HCT116 (cell line): ENCODE measurements around the gene GPR3. TPM values are rescaled to one million over a fixed set of nuclear protein-coding genes. Genes with fewer than 3 reads are reported as not detected.

Experiments
- ATAC-seq: fragments of 200-7000 bp; cut with Tn5 transposase; 2 replicates; pipeline ENCODE4 v1.9.1; 2020; ENCODE audit warnings: mild to moderate bottlenecking, moderate library complexity
- BruUV-seq: library from RNA; stranded (reverse); fragments of 400-500 nt; replicated peaks from 2 replicates; lab custom pipeline; 2021; lab: Mats Ljungman, UMichigan
- CTCF ChIA-PET: fragments of 300-600 bp; sonication (Branson Sonifier 250); formaldehyde crosslinking; loops from one replicate; lab custom pipeline; 2021; ENCODE audit warnings: antibody characterized with exemption; lab: Charles Lee
- POLR2A ChIA-PET: fragments of 300-600, 350-600 bp; sonication (Branson Sonifier 250); formaldehyde crosslinking; loops from one replicate; lab custom pipeline; 2021; ENCODE audit warnings: antibody characterized with exemption; lab: Charles Lee
- RAD21 ChIA-PET, 2 experiments: fragments of 300-600 bp; sonication (Branson Sonifier 250); formaldehyde crosslinking; loops; one replicate each; lab custom pipeline; 2023; ENCODE audit warnings: low total read pairs in 2 of 2; ENCODE audit not compliant: uncharacterized antibody in 2 of 2, unreplicated experiment in 2 of 2, low non-redundant PET in 1 of 2; lab: Charles Lee
- DNase-seq: peaks from one replicate; pipeline ENCODE4 v3.0.0-alpha.2; 2010; ENCODE audit warnings: low read depth, low spot score
- H2AFZ ChIP-seq: fragments of 200-600 bp; shearing (Covaris generic), sonication (generic); 2 replicates; pipeline ENCODE4 v1.6.1; 2017; ENCODE audit warnings: low read depth, mixed run types, mixed read lengths, antibody characterized with exemption, low read length; ENCODE audit not compliant: poor library complexity, severe bottlenecking
- H3K27ac ChIP-seq: 2 replicates; pipeline ENCODE4 v1.5.1; 2012; ENCODE audit warnings: low read depth, low read length
- H3K27me3 ChIP-seq: fragments of 200-600 bp; sonication (generic); 2 replicates; pipeline ENCODE4 v1.6.1; 2016; ENCODE audit warnings: mixed run types, low read length, mixed read lengths; ENCODE audit not compliant: insufficient read depth
- H3K36me3 ChIP-seq, 2 experiments: fragments of 200-500 bp in 1 of 2; fragments of 200-600 bp in 1 of 2; sonication (Bioruptor generic) in 1 of 2; sonication (generic) in 1 of 2; 2 replicates each; pipeline versions ENCODE4 v1.5.1 to v1.6.1; 2014 to 2016; ENCODE audit warnings: low read length in 2 of 2, inconsistent platforms in 1 of 2, mixed read lengths in 1 of 2, mixed run types in 1 of 2; ENCODE audit not compliant: insufficient read depth in 2 of 2, control insufficient read depth in 1 of 2
- H3K4me1 ChIP-seq, 2 experiments: fragments of 200-600 bp in 1 of 2; sonication (generic) in 1 of 2; 2 replicates each; pipeline versions ENCODE4 v1.5.1 to v1.6.1; 2012 to 2017; ENCODE audit warnings: low read length in 2 of 2, inconsistent platforms in 1 of 2, mild to moderate bottlenecking in 1 of 2, mixed read lengths in 1 of 2, mixed run types in 1 of 2, moderate library complexity in 1 of 2; ENCODE audit not compliant: insufficient read depth in 2 of 2, control insufficient read depth in 1 of 2
- H3K4me2 ChIP-seq: fragments of 200-600 bp; sonication (generic); 2 replicates; pipeline ENCODE4 v1.6.1; 2017; ENCODE audit warnings: mixed run types, low read length, mixed read lengths
- H3K4me3 ChIP-seq, 2 experiments: fragments of 200-600 bp in 1 of 2; sonication (generic) in 1 of 2; replicated peaks in 1 of 2; 2 replicates each; pipeline ENCODE4 v1.5.1; 2011 to 2016; ENCODE audit warnings: low read length in 2 of 2, control low read depth in 1 of 2, low read depth in 1 of 2, mild to moderate bottlenecking in 1 of 2, mixed read lengths in 1 of 2, mixed run types in 1 of 2
- H3K79me2 ChIP-seq: fragments of 200-600 bp; sonication (generic); 2 replicates; pipeline ENCODE4 v1.6.1; 2017; ENCODE audit warnings: mild to moderate bottlenecking, mixed run types, low read length, moderate library complexity, mixed read lengths; ENCODE audit not compliant: insufficient read depth
- H3K9ac ChIP-seq: fragments of 200-600 bp; sonication (generic); 2 replicates; pipeline ENCODE4 v1.6.1; 2016; ENCODE audit warnings: low read length, mixed read lengths
- H3K9me2 ChIP-seq: fragments of 200-600 bp; sonication (generic), shearing (Covaris generic); 2 replicates; pipeline ENCODE4 v1.6.1; 2017; ENCODE audit warnings: mixed run types, mild to moderate bottlenecking, moderate library complexity; ENCODE audit not compliant: insufficient read depth
- H3K9me3 ChIP-seq, 2 experiments: fragments of 200-500 bp in 1 of 2; fragments of 200-600 bp in 1 of 2; sonication (Bioruptor generic) in 1 of 2; sonication (generic) in 1 of 2; 2 replicates each; pipeline ENCODE4 v1.6.1; 2014 to 2017; ENCODE audit warnings: low read length in 2 of 2, mixed read lengths in 2 of 2, inconsistent platforms in 1 of 2, low read depth in 1 of 2, mild to moderate bottlenecking in 1 of 2, mixed run types in 1 of 2, moderate library complexity in 1 of 2; ENCODE audit not compliant: control insufficient read depth in 1 of 2, insufficient read depth in 1 of 2
- H4K20me1 ChIP-seq: fragments of 200-600 bp; sonication (generic), shearing (Covaris generic); 2 replicates; pipeline ENCODE4 v1.6.1; 2017; ENCODE audit warnings: mixed run types, mild to moderate bottlenecking, moderate library complexity; ENCODE audit not compliant: insufficient read depth
- CBX3 ChIP-seq: IDR thresholded peaks from 2 replicates; pipeline ENCODE4 v1.6.1; 2012; ENCODE audit warnings: low read depth
- EGR1 ChIP-seq: IDR thresholded peaks from 2 replicates; pipeline ENCODE4 v1.6.1; 2012; ENCODE audit warnings: low read depth
- ELF1 ChIP-seq: IDR thresholded peaks from 2 replicates; pipeline ENCODE4 v1.6.1; 2012; ENCODE audit warnings: low read depth, borderline replicate concordance
- EZH2phosphoT487 ChIP-seq: fragments of 200-600 bp; IDR thresholded peaks from 2 replicates; pipeline ENCODE4 v1.6.1; 2018; ENCODE audit warnings: antibody characterized with exemption, borderline replicate concordance
- FOSL1 ChIP-seq: IDR thresholded peaks from 2 replicates; pipeline ENCODE4 v1.6.1; 2012; ENCODE audit warnings: low read depth
- POLR2A ChIP-seq: IDR thresholded peaks from 2 replicates; pipeline ENCODE4 v1.7.0; 2011; ENCODE audit warnings: borderline replicate concordance; ENCODE audit not compliant: insufficient read depth, insufficient read length; ENCODE audit errors: extremely low read depth
- RAD21 ChIP-seq: IDR thresholded peaks from 2 replicates; pipeline ENCODE4 v1.6.1; 2012; ENCODE audit warnings: low read depth, mild to moderate bottlenecking
- SIN3A ChIP-seq: IDR thresholded peaks from 2 replicates; pipeline ENCODE4 v1.6.1; 2012; ENCODE audit warnings: low read depth
- TCF7L2 ChIP-seq: IDR thresholded peaks from 2 replicates; pipeline ENCODE4 v1.7.0; 2011; ENCODE audit warnings: borderline replicate concordance, inconsistent platforms; ENCODE audit not compliant: insufficient read depth, insufficient read length; ENCODE audit errors: extremely low read depth
- intact Hi-C: fragments of 100-400 bp; cut with micrococcal nuclease; formaldehyde crosslinking; loops from 2 replicates; pipeline ENCODE4 v1.10.0; 2022
- total RNA-seq: library from RNA; stranded (reverse); gene quantifications from one replicate; pipeline ENCODE4 v1.2.1, GENCODE V29; 2021; ENCODE audit not compliant: unreplicated experiment
- TF ChIP-seq, protein P1 (sequence below): IDR thresholded peaks from 2 replicates; pipeline ENCODE4 v1.6.1; 2011; ENCODE audit warnings: mild to moderate bottlenecking, low read length, moderate library complexity; ENCODE audit not compliant: insufficient replicate concordance; ENCODE audit errors: extremely low read depth
- TF ChIP-seq, protein P2 (sequence below): IDR thresholded peaks from 2 replicates; pipeline ENCODE4 v1.6.1; 2012

Gene GPR3
- total RNA-seq, 1 experiment from 2014 or later = 2.8 TPM

DNA sequence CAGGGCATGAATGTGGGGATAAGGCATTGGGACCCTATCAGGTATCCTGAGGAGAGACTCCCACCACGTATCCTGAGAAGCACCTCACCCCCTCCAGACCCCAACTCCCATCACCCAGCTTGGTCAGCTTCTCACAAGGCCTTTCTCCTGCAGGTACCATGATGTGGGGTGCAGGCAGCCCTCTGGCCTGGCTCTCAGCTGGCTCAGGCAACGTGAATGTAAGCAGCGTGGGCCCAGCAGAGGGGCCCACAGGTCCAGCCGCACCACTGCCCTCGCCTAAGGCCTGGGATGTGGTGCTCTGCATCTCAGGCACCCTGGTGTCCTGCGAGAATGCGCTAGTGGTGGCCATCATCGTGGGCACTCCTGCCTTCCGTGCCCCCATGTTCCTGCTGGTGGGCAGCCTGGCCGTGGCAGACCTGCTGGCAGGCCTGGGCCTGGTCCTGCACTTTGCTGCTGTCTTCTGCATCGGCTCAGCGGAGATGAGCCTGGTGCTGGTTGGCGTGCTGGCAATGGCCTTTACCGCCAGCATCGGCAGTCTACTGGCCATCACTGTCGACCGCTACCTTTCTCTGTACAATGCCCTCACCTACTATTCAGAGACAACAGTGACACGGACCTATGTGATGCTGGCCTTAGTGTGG is 1.3 kb downstream of the GPR3 start:
- ATAC-seq (no peak), DNase-seq (no peak)
- ChIA-PET CTCF (interaction anchor here (0.6 to 3.3 kb wide), 7 partner anchors 21 to 348 kb away, joined by 3 to 21 read pairs (median 3); no protein-coding TSS in a partner anchor), POLR2A (interaction anchor here (0.7 kb wide), 1 partner anchor 28 kb away, joined by 5 read pairs; no protein-coding TSS in a partner anchor), RAD21 (interaction anchor here in 1 of 2 experiments (0.6 kb wide), 1 partner anchor 56 kb away, joined by 5 read pairs; no protein-coding TSS in a partner anchor)
- H3K4me1 ChIP-seq = peaks cover 17 to 40% of the 10 kb centered on the region in 2 experiments
- no peaks in the 10 kb centered on the region for H3K9me2 ChIP-seq
- BruUV-seq = no TSS peak
- no peaks in the 10 kb centered on the region for H4K20me1 ChIP-seq
- H3K4me2 ChIP-seq = peak overlapping the region; percentile 86
- no peaks in the 10 kb centered on the region for H3K9me3 ChIP-seq
- peaks cover 25% of the 10 kb centered on the region for H3K79me2 ChIP-seq
- no peak overlapping the region for H2AFZ ChIP-seq
- intact Hi-C loops = loop anchor here (2.0 kb wide), 2 partner anchors 213 to 349 kb away; no protein-coding TSS in a partner anchor
- peaks cover 0 to 12% of the 10 kb centered on the region in 2 experiments; a peak in 1 of 4 replicates for H3K36me3 ChIP-seq
- peak overlapping the region; percentile 96 to 99 for H3K4me3 ChIP-seq
- TF ChIP-seq FOSL1 (no peak), POLR2A (no peak), EGR1 (no peak), SIN3A (no peak), TCF7L2 (no peak), EZH2phosphoT487 (no peak), RAD21 (no peak), CBX3 (no peak), ELF1 (no peak)
- TF ChIP-seq, protein P1, sequence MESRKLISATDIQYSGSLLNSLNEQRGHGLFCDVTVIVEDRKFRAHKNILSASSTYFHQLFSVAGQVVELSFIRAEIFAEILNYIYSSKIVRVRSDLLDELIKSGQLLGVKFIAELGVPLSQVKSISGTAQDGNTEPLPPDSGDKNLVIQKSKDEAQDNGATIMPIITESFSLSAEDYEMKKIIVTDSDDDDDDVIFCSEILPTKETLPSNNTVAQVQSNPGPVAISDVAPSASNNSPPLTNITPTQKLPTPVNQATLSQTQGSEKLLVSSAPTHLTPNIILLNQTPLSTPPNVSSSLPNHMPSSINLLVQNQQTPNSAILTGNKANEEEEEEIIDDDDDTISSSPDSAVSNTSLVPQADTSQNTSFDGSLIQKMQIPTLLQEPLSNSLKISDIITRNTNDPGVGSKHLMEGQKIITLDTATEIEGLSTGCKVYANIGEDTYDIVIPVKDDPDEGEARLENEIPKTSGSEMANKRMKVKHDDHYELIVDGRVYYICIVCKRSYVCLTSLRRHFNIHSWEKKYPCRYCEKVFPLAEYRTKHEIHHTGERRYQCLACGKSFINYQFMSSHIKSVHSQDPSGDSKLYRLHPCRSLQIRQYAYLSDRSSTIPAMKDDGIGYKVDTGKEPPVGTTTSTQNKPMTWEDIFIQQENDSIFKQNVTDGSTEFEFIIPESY = no peak
- TF ChIP-seq, protein P2, sequence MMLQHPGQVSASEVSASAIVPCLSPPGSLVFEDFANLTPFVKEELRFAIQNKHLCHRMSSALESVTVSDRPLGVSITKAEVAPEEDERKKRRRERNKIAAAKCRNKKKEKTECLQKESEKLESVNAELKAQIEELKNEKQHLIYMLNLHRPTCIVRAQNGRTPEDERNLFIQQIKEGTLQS = no peak
- H3K27me3 ChIP-seq = no peaks in the 10 kb centered on the region
- peak overlapping the region; percentile 100 for H3K9ac ChIP-seq
- peak overlapping the region; percentile 88; the same call in 1 of the 2 replicates for H3K27ac ChIP-seq
